NCI-H446 (cell line): Measurements from ENCODE around the gene SEMA3A.
"Not testable (repeated sequence)": the region's sequence is repeated elsewhere in the genome, so short reads cannot be mapped to it uniquely, and the experiment has no call there.

Source experiments
- DNase-seq, 2 experiments: peaks; one replicate each; lab custom pipeline; 2025; lab: John Stamatoyannopoulos, UW

Gene SEMA3A

GRCh38 chr7:84152995-84153394, 41.6 kb downstream of the SEMA3A start:
- no peak for DNase-seq

- DNase-seq = not testable (repeated sequence)
These were observed 44.2 kb downstream of the SEMA3A start for GRCh38 chr7:84150370-84150769.

- DNase-seq = no peak
These were observed 45.0 kb downstream of the SEMA3A start for GRCh38 chr7:84149573-84149972.

GRCh38 chr7:84145892-84146291, 48.7 kb downstream of the SEMA3A start:
- no peak for DNase-seq

GRCh38 chr7:84144935-84145334, 49.7 kb downstream of the SEMA3A start:
- DNase-seq = no peak

GRCh38 chr7:84144480-84144879, 50.1 kb downstream of the SEMA3A start:
- no peak for DNase-seq

- no peak for DNase-seq
These were observed 51.9 kb downstream of the SEMA3A start for GRCh38 chr7:84142726-84143125.

- DNase-seq = no peak
These were observed 54.4 kb downstream of the SEMA3A start for GRCh38 chr7:84139986-84140729.

GRCh38 chr7:84138411-84138810, 56.2 kb downstream of the SEMA3A start:
- no peak for DNase-seq

- no peak for DNase-seq
These were observed 56.8 kb downstream of the SEMA3A start for GRCh38 chr7:84137812-84138211.

- DNase-seq = no peak
These were observed 57.8 kb downstream of the SEMA3A start for GRCh38 chr7:84136809-84137208.

- peak in 1 of 2 experiments; percentile 4 for DNase-seq
These were observed 58.3 kb downstream of the SEMA3A start for GRCh38 chr7:84136336-84136735.

- no peak for DNase-seq
These were observed 60.4 kb downstream of the SEMA3A start for GRCh38 chr7:84134169-84134568.

GRCh38 chr7:84125654-84126053, 68.9 kb downstream of the SEMA3A start:
- DNase-seq = no peak

- DNase-seq = no peak
These were observed 70.5 kb downstream of the SEMA3A start for GRCh38 chr7:84123965-84124547.

GRCh38 chr7:84122582-84123360, 71.8 kb downstream of the SEMA3A start:
- no peak for DNase-seq

GRCh38 chr7:84117304-84117703, 77.3 kb downstream of the SEMA3A start:
- DNase-seq = no peak

GRCh38 chr7:84113906-84114850, 80.4 kb downstream of the SEMA3A start:
- peak in 1 of 2 experiments; percentile 25 for DNase-seq

GRCh38 chr7:84113286-84113685, 81.3 kb downstream of the SEMA3A start:
- DNase-seq = peak in 1 of 2 experiments; percentile 22

- peak; percentile 50 to 65 for DNase-seq
These were observed 81.8 kb downstream of the SEMA3A start for GRCh38 chr7:84112771-84113170.

GRCh38 chr7:84111842-84112241, 82.7 kb downstream of the SEMA3A start:
- no peak for DNase-seq

- DNase-seq = no peak
These were observed 84.2 kb downstream of the SEMA3A start for GRCh38 chr7:84110400-84110799.
